Measurements from ENCODE around the gene GPC6. TPM values are rescaled to one million over a fixed set of nuclear protein-coding genes. Genes with fewer than 3 reads are reported as not detected.

Gene GPC6
- total and polyA plus RNA-seq, 2 donors (not counting 1 experiment from before 2014, with no cell fraction given) = not detected

GRCh38 chr13:93951951-93952350 lies 725.3 kb downstream of the GPC6 start:
- TF ChIP-seq EZH2 (IDR thresholded peaks at IDR 0.05; ENCODE audit: borderline replicate concordance, insufficient read depth, low read depth, low read length, poor library complexity, severe bottlenecking) (no peak), CTCF (IDR thresholded peaks at IDR 0.05) (no peak)
- no peak for DNase-seq
- no peaks in the 10 kb centered on the region for H3K9me3 ChIP-seq (ENCODE audit: control extremely low read depth in 1 of 3, control insufficient read depth in 2 of 3, insufficient read depth in 1 of 3, low read length in 2 of 3)
- Mint-ChIP-seq H3K9me3 (ENCODE audit: insufficient read depth) (no peaks in the 10 kb centered on the region), H3K27ac (no peak overlapping the region), H3K4me1 (no peaks in the 10 kb centered on the region), H3K4me3 (no peak overlapping the region), H3K27me3 (no peaks in the 10 kb centered on the region)
- no peak overlapping the region for H2AFZ ChIP-seq (ENCODE audit: insufficient read depth, low read depth, low read length, poor library complexity, severe bottlenecking)
- POLR2A ChIA-PET = no interaction called here
- H3K4me3 ChIP-seq (ENCODE audit: control extremely low read depth in 1 of 5, extremely low read depth in 1 of 5, insufficient read depth in 1 of 5, low read depth in 2 of 5, low read length in 4 of 5) = no peak overlapping the region
- no peak for ATAC-seq (ENCODE audit: low read depth)
- intact Hi-C loops (cut with micrococcal nuclease) = no loop called here
- H3K4me2 ChIP-seq (replicated peaks; ENCODE audit: low read depth, low read length, poor library complexity, severe bottlenecking) = no peak overlapping the region
- no peaks in the 10 kb centered on the region for H3K36me3 ChIP-seq (replicated peaks in 1 of 2; ENCODE audit: control extremely low read depth in 1 of 2, control insufficient read depth in 1 of 2, extremely low read depth in 1 of 2, insufficient read depth in 2 of 2, low read length in 1 of 2)
- H3K9ac ChIP-seq (ENCODE audit: low read length) = no peak overlapping the region
- WGBS (ENCODE audit: insufficient coverage) = no CpG with 5 or more reads among the region's 1 CpG
- H3K79me2 ChIP-seq (ENCODE audit: control insufficient read depth, insufficient read depth, low read length) = no peaks in the 10 kb centered on the region
- no peaks in the 10 kb centered on the region for H3K4me1 ChIP-seq (ENCODE audit: control insufficient read depth in 2 of 2, insufficient read depth in 2 of 2, low read length in 2 of 2)
- no peaks in the 10 kb centered on the region for H4K20me1 ChIP-seq (ENCODE audit: control insufficient read depth, insufficient read depth, low read length, poor library complexity, severe bottlenecking)
- CTCF ChIA-PET = no interaction called here
- H3K27ac ChIP-seq (ENCODE audit: low read length in 2 of 2) = no peak overlapping the region
- no peaks in the 10 kb centered on the region for H3K27me3 ChIP-seq (replicated peaks in 1 of 4; ENCODE audit: control extremely low read depth in 1 of 4, control insufficient read depth in 3 of 4, insufficient read depth in 4 of 4, low read length in 3 of 4)

- Histone ChIP-seq H4K20me1 (ENCODE audit: control insufficient read depth, insufficient read depth, low read length, poor library complexity, severe bottlenecking) (no peaks in the 10 kb centered on the region), H2AFZ (ENCODE audit: insufficient read depth, low read depth, low read length, poor library complexity, severe bottlenecking) (no peak overlapping the region), H3K36me3 (replicated peaks in 1 of 2; ENCODE audit: control extremely low read depth in 1 of 2, control insufficient read depth in 1 of 2, extremely low read depth in 1 of 2, insufficient read depth in 2 of 2, low read length in 1 of 2) (no peaks in the 10 kb centered on the region), H3K9me3 (ENCODE audit: control extremely low read depth in 1 of 3, control insufficient read depth in 2 of 3, insufficient read depth in 1 of 3, low read length in 2 of 3) (no peaks in the 10 kb centered on the region), H3K9ac (ENCODE audit: low read length) (no peak overlapping the region), H3K4me1 (ENCODE audit: control insufficient read depth in 2 of 2, insufficient read depth in 2 of 2, low read length in 2 of 2) (no peaks in the 10 kb centered on the region), H3K27ac (ENCODE audit: low read length in 2 of 2) (no peak overlapping the region), H3K27me3 (replicated peaks in 1 of 4; ENCODE audit: control extremely low read depth in 1 of 4, control insufficient read depth in 3 of 4, insufficient read depth in 4 of 4, low read length in 3 of 4) (no peaks in the 10 kb centered on the region), H3K4me3 (ENCODE audit: control extremely low read depth in 1 of 5, extremely low read depth in 1 of 5, insufficient read depth in 1 of 5, low read depth in 2 of 5, low read length in 4 of 5) (no peak overlapping the region), H3K79me2 (ENCODE audit: control insufficient read depth, insufficient read depth, low read length) (no peaks in the 10 kb centered on the region), H3K4me2 (replicated peaks; ENCODE audit: low read depth, low read length, poor library complexity, severe bottlenecking) (no peak overlapping the region)
- Mint-ChIP-seq H3K4me1 (no peaks in the 10 kb centered on the region), H3K9me3 (ENCODE audit: insufficient read depth) (no peaks in the 10 kb centered on the region), H3K27ac (no peak overlapping the region), H3K4me3 (no peak overlapping the region), H3K27me3 (no peaks in the 10 kb centered on the region)
- POLR2A ChIA-PET = no interaction called here
- intact Hi-C loops (cut with micrococcal nuclease) = no loop called here
- ATAC-seq (ENCODE audit: low read depth) (no peak), DNase-seq (no peak)
- WGBS (ENCODE audit: insufficient coverage) = no CpG with 5 or more reads among the region's 1 CpG
- CTCF ChIA-PET = no interaction called here
- TF ChIP-seq EZH2 (IDR thresholded peaks at IDR 0.05; ENCODE audit: borderline replicate concordance, insufficient read depth, low read depth, low read length, poor library complexity, severe bottlenecking) (no peak), CTCF (IDR thresholded peaks at IDR 0.05) (no peak)
These were observed 727.2 kb downstream of the GPC6 start for GRCh38 chr13:93953841-93954240.

Measured in B cell (primary cell).